K562 (cell line): ENCODE results near the gene NRCAM. TPM values are rescaled to one million over a fixed set of nuclear protein-coding genes. Genes with fewer than 3 reads are reported as not detected.

Experiments used
- ATAC-seq: fragments of 200-7000 bp; cut with Tn5 transposase; 3 replicates; pipeline ENCODE4 v1.9.1; 2020; ENCODE audit warnings: moderate library complexity
- BruUV-seq: library from RNA; stranded (reverse); fragments of 400-500 nt; replicated peaks from 2 replicates; lab custom pipeline; 2021; lab: Mats Ljungman, UMichigan
- CTCF ChIA-PET: fragments of 300-600 bp; formaldehyde crosslinking; extraction: SDS; loops from one replicate; lab custom pipeline; 2021; ENCODE audit warnings: low intra/inter-chr PET ratio; lab: Yijun Ruan, JAX
- POLR2A ChIA-PET: fragments of 300-600, 350-650 bp; sonication (Branson Sonifier 250); formaldehyde crosslinking; extraction: SDS; loops from one replicate; lab custom pipeline; 2021; ENCODE audit warnings: antibody characterized with exemption, inconsistent platforms; lab: Yijun Ruan, JAX
- DNase-seq, 4 experiments: peaks; one replicate each; pipeline versions ENCODE4 v3.0.0 to v3.0.0-alpha.2; 2011 to 2018; ENCODE audit warnings: low spot score in 3 of 4, mixed read lengths in 3 of 4; ENCODE audit errors: extremely low read depth in 1 of 4
- FAIRE-seq: peaks from 2 replicates; lab custom pipeline; 2011; peaks lifted over from hg19 to GRCh38; lab: Jason Lieb, UNC
- H2AFZ ChIP-seq: 2 replicates; pipeline ENCODE4 v1.6.0; 2011; ENCODE audit warnings: low read depth, low read length, control low read depth, inconsistent platforms
- H3K27ac ChIP-seq: fragments of 200-600 bp; 3 replicates; pipeline ENCODE4 v1.8.0; 2011; ENCODE audit warnings: low read depth, mild to moderate bottlenecking, control low read depth, inconsistent platforms, low read length, moderate library complexity, mixed read lengths; ENCODE audit errors: extremely low read depth
- H3K27me3 ChIP-seq, 2 experiments: fragments of 300-600 bp in 1 of 2; 2 replicates in 1 of 2; 3 replicates in 1 of 2; pipeline versions ENCODE4 v1.6.0 to v1.8.0; 2011; ENCODE audit warnings: inconsistent platforms in 2 of 2, low read length in 2 of 2, mild to moderate bottlenecking in 1 of 2, mixed read lengths in 1 of 2, moderate library complexity in 1 of 2; ENCODE audit not compliant: control insufficient read depth in 2 of 2, insufficient read depth in 2 of 2
- H3K36me3 ChIP-seq: fragments of 300-600 bp; 3 replicates; pipeline ENCODE4 v1.8.0; 2011; ENCODE audit warnings: mild to moderate bottlenecking, low read length, inconsistent platforms; ENCODE audit not compliant: control insufficient read depth, insufficient read depth
- H3K4me1 ChIP-seq, 2 experiments: fragments of 200-600 bp in 1 of 2; replicated peaks in 1 of 2; 2 replicates in 1 of 2; 3 replicates in 1 of 2; pipeline versions ENCODE4 v1.5.1 to v1.8.0; 2011; ENCODE audit warnings: inconsistent platforms in 2 of 2, low read length in 2 of 2, mild to moderate bottlenecking in 1 of 2, mixed read lengths in 1 of 2, moderate library complexity in 1 of 2; ENCODE audit not compliant: control insufficient read depth in 2 of 2, insufficient read depth in 2 of 2
- H3K4me2 ChIP-seq: 2 replicates; pipeline ENCODE4 v1.6.1; 2011; ENCODE audit warnings: low read length, control low read depth, inconsistent platforms, mixed read lengths; ENCODE audit not compliant: insufficient read depth
- H3K4me3 ChIP-seq: fragments of 200-600 bp; sonication (generic), shearing (Covaris generic); 2 replicates; pipeline ENCODE4 v1.5.1; 2016; ENCODE audit warnings: control low read depth, inconsistent platforms
- H3K79me2 ChIP-seq: fragments of 200-600 bp; 3 replicates; pipeline ENCODE4 v1.8.0; 2011; ENCODE audit warnings: low read length, inconsistent platforms; ENCODE audit not compliant: control insufficient read depth, insufficient read depth
- H3K9ac ChIP-seq, 2 experiments: 2 replicates each; pipeline versions ENCODE4 v1.6.0 to v1.6.1; 2011; ENCODE audit warnings: low read depth in 2 of 2, low read length in 2 of 2, control low read depth in 1 of 2, inconsistent platforms in 1 of 2, mild to moderate bottlenecking in 1 of 2, mixed read lengths in 1 of 2; ENCODE audit not compliant: insufficient read depth in 1 of 2
- H3K9me1 ChIP-seq: one replicate; pipeline ENCODE4 v1.6.0; 2011; ENCODE audit warnings: inconsistent platforms, mild to moderate bottlenecking, low read length, moderate library complexity; ENCODE audit not compliant: control insufficient read depth, insufficient read depth
- H3K9me3 ChIP-seq: replicated peaks from 2 replicates; pipeline ENCODE4 v1.5.1; 2011; ENCODE audit warnings: low read depth, low read length, inconsistent platforms; ENCODE audit not compliant: control insufficient read depth, insufficient read depth
- H4K20me1 ChIP-seq: replicated peaks from 2 replicates; pipeline ENCODE4 v1.6.1; 2011; ENCODE audit warnings: low read length, inconsistent platforms, mixed read lengths; ENCODE audit not compliant: control insufficient read depth, insufficient read depth
- ADNP ChIP-seq: fragments of 200-800 bp; sonication (Bioruptor generic); IDR thresholded peaks from 2 replicates; pipeline ENCODE4 v1.6.1; 2016; ENCODE audit warnings: missing genetic modification characterization, missing compliant biosample characterization
- CC2D1A ChIP-seq: fragments of 450-650 bp; IDR thresholded peaks from 2 replicates; pipeline ENCODE4 v1.6.1; 2017; ENCODE audit warnings: mild to moderate bottlenecking
- DIDO1 ChIP-seq: fragments of 450-650 bp; IDR thresholded peaks from 2 replicates; pipeline ENCODE4 v1.6.1; 2016; ENCODE audit warnings: low read depth, missing biosample characterization, missing genetic modification characterization
- DNMT1 ChIP-seq: fragments of 450-650 bp; IDR thresholded peaks from 2 replicates; pipeline ENCODE4 v1.6.1; 2016; ENCODE audit warnings: antibody characterized with exemption, mild to moderate bottlenecking
- ERF ChIP-seq: fragments of 450-650 bp; formaldehyde crosslinking; IDR thresholded peaks from 2 replicates; pipeline ENCODE4 v1.4.0; 2020; ENCODE audit warnings: mild to moderate bottlenecking, mixed read lengths
- GATAD2A ChIP-seq: fragments of 450-650 bp; IDR thresholded peaks from 2 replicates; pipeline ENCODE4 v1.6.1; 2017
- NELFE ChIP-seq: IDR thresholded peaks from 2 replicates; pipeline ENCODE4 v1.6.1; 2011; ENCODE audit warnings: mild to moderate bottlenecking; ENCODE audit not compliant: insufficient read depth, insufficient read length
- NR2C2 ChIP-seq, 2 experiments: fragments of 200-800 bp in 1 of 2; sonication (Bioruptor generic) in 1 of 2; sonication (generic) in 1 of 2; formaldehyde crosslinking in 1 of 2; IDR thresholded peaks; 2 replicates each; pipeline versions ENCODE4 v1.6.1 to v1.8.0; 2016 to 2022; ENCODE audit warnings: mild to moderate bottlenecking in 1 of 2, missing compliant biosample characterization in 1 of 2, missing genetic modification characterization in 1 of 2, missing genetic modification reagents in 1 of 2
- PCBP1 ChIP-seq: fragments of 200-400 bp; formaldehyde crosslinking; IDR thresholded peaks from 2 replicates; pipeline ENCODE4 v1.6.1; 2018; ENCODE audit warnings: mild to moderate bottlenecking, low read depth, low read length; ENCODE audit not compliant: poor library complexity, severe bottlenecking
- SFPQ ChIP-seq: fragments of 200-400 bp; formaldehyde crosslinking; IDR thresholded peaks from 2 replicates; pipeline ENCODE4 v1.6.1; 2017; ENCODE audit warnings: mild to moderate bottlenecking, low read depth, low read length, moderate library complexity
- TEAD2 ChIP-seq: fragments of 450-650 bp; IDR thresholded peaks from 2 replicates; pipeline ENCODE4 v1.6.1; 2016; ENCODE audit warnings: missing genetic modification characterization, control low read depth, missing compliant biosample characterization
- USF2 ChIP-seq: sonication (generic); formaldehyde crosslinking; IDR thresholded peaks from 2 replicates; pipeline ENCODE4 v1.5.0; 2020; ENCODE audit warnings: missing genetic modification reagents
- ZNF143 ChIP-seq: sonication (generic); formaldehyde crosslinking; IDR thresholded peaks from 2 replicates; pipeline ENCODE4 v1.9.0; 2022; ENCODE audit warnings: mild to moderate bottlenecking, missing genetic modification reagents
- ZNF224 ChIP-seq: sonication (generic); formaldehyde crosslinking; IDR thresholded peaks from 2 replicates; pipeline ENCODE4 v1.8.0; 2022; ENCODE audit warnings: mild to moderate bottlenecking, missing genetic modification reagents
- WGBS: fragments of 100-300 bp; shearing (Covaris generic); methylation state at CpG from one replicate; pipeline ENCODE4 v1.1.6; 2016; ENCODE audit warnings: low coverage, mixed read lengths; ENCODE audit not compliant: insufficient coverage; ENCODE audit errors: missing lambda C conversion rate; 5-methylcytosine and 5-hydroxymethylcytosine counted together
- in situ Hi-C: fragments of 300-500 bp; cut with MboI; formaldehyde crosslinking; loops from 4 replicates; pipeline ENCODE4 v1.15.0; 2018; ENCODE audit warnings: inconsistent platforms, mixed read lengths
- intact Hi-C: fragments of 100-400 bp; cut with micrococcal nuclease; formaldehyde crosslinking; loops from 2 replicates; pipeline ENCODE4 v1.14.2; 2022
- polyA plus RNA-seq, 8 experiments: library from polyadenylated mRNA; depleted of rRNA in 4 of 8; stranded (reverse) in 5 of 8; unstranded in 3 of 8; fragments of >200 nt; fragmentation: Nextera tagmentation in 2 of 8; fragmentation: Illumina TruSeq in 1 of 8; extraction: Ambion mirVana in 2 of 8; extraction: Trizol in 1 of 8; gene quantifications; 2 replicates each; pipeline versions ENCODE4 v1.2.1 to v1.2.3, GENCODE V29; 2011 to 2014; ENCODE audit warnings: inconsistent platforms in 1 of 8, missing spikeins in 1 of 8
- total RNA-seq, 7 experiments: library from RNA; depleted of rRNA in 6 of 7; stranded (reverse); fragments of >200 nt in 6 of 7; fragmentation: Illumina TruSeq in 2 of 7; extraction: Trizol in 2 of 7; gene quantifications; 2 replicates each; pipeline versions ENCODE4 v1.2.1 to v1.2.3, GENCODE V29; 2011 to 2021; ENCODE audit warnings: low replicate concordance in 1 of 7
- TF ChIP-seq, protein P1 (sequence below): fragments of 450-650 bp; formaldehyde crosslinking; IDR thresholded peaks from 2 replicates; pipeline ENCODE4 v1.4.0; 2020; ENCODE audit warnings: mild to moderate bottlenecking, moderate library complexity
- TF ChIP-seq, protein P2 (sequence below), 3 experiments: fragments of 200-800 bp in 1 of 3; sonication (Bioruptor generic) in 1 of 3; sonication (generic) in 1 of 3; formaldehyde crosslinking in 1 of 3; IDR thresholded peaks; 2 replicates each; pipeline versions ENCODE4 v1.6.1 to v1.8.0; 2016 to 2022; ENCODE audit warnings: mild to moderate bottlenecking in 2 of 3, missing compliant biosample characterization in 2 of 3, missing genetic modification characterization in 2 of 3, missing genetic modification reagents in 1 of 3

NRCAM gene
- total and polyA plus RNA-seq, 9 of the 15 experiments (the other 6 are each of a cell fraction or from before 2014, with no cell fraction given): 0.03 to 0.54 (median 0.12) TPM; not detected in 1

DNA sequence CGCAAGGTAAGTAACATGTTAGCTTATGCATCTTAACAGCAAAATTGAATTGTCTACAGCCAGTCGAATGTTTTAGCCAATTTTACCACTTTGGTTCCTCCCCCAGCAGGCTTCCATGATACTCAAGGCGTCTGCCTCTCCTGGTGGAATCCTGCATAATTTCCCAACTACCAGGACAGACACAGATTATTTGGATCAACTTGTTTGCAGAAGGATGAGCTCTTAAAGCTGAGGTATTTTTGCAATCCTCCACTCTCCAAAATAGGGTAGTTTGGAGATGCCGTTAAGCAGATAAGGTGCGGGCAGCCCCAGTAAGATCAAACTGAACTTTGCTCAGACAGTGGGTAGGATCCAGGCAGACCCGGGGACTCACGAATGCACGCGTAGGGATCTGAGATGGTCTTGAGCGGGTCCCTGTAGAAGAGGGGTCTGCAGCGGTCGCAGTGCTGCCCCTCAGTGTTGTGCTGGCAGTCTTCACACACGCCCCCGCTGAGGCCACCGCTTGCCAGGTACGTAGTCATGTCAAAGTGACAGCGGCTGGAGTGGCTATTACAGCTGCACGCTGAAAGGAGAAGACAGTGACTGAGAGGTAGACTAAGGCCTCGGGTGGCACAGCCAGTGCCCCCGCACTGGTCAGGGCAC, 353.4 kb downstream of the NRCAM start:
- WGBS: 47% methylated on average over 20 of the region's 20 CpGs
- Histone ChIP-seq H3K79me2 (no peaks in the 10 kb centered on the region), H3K9me1 (no peaks in the 10 kb centered on the region), H3K9me3 (no peaks in the 10 kb centered on the region), H3K9ac (peak overlapping the region; percentile 31 to 86), H4K20me1 (no peaks in the 10 kb centered on the region), H2AFZ (peak overlapping the region; percentile 87), H3K4me2 (peak overlapping the region; percentile 65), H3K4me1 (peaks cover 14 to 24% of the 10 kb centered on the region in 2 experiments), H3K36me3 (no peaks in the 10 kb centered on the region), H3K27ac (peak overlapping the region; percentile 24; the same call in 2 of the 3 replicates), H3K27me3 (no peaks in the 10 kb centered on the region), H3K4me3 (no peak overlapping the region; the same call in 1 of the 2 replicates)
- CTCF ChIA-PET: no interaction called here
- in situ Hi-C loops (no loop called here), intact Hi-C loops (loop anchor here (5.0 kb wide), 1 partner anchor 210 kb away; the partner anchor contains the start of gene DLD)
- ATAC-seq (peak; percentile 60), FAIRE-seq (no peak), DNase-seq (no peak)
- POLR2A ChIA-PET: interaction anchor here (0.6 to 1.8 kb wide), 2 partner anchors 8 to 109 kb away, joined by 3 to 6 read pairs; no protein-coding TSS in a partner anchor
- BruUV-seq: no TSS peak
- TF ChIP-seq, protein P1, sequence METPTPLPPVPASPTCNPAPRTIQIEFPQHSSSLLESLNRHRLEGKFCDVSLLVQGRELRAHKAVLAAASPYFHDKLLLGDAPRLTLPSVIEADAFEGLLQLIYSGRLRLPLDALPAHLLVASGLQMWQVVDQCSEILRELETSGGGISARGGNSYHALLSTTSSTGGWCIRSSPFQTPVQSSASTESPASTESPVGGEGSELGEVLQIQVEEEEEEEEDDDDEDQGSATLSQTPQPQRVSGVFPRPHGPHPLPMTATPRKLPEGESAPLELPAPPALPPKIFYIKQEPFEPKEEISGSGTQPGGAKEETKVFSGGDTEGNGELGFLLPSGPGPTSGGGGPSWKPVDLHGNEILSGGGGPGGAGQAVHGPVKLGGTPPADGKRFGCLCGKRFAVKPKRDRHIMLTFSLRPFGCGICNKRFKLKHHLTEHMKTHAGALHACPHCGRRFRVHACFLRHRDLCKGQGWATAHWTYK (CRISPR knock-in tag): 0 out of 2 replicates have a peak, but pooled peaks have one; percentile 11
- TF ChIP-seq PCBP1: no peak
- TF ChIP-seq USF2 (CRISPR knock-in tag): no peak
- 0 out of 2 replicates have a peak, but pooled peaks have one; percentile 31 for TF ChIP-seq TEAD2 (tag)
- TF ChIP-seq, protein P2, sequence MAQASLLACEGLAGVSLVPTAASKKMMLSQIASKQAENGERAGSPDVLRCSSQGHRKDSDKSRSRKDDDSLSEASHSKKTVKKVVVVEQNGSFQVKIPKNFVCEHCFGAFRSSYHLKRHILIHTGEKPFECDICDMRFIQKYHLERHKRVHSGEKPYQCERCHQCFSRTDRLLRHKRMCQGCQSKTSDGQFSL (CRISPR knock-in tag; IDR thresholded peaks at IDR 0.05): no peak
- TF ChIP-seq, protein P2 (tag; IDR thresholded peaks at IDR 0.05): no peak
- no peak for TF ChIP-seq DNMT1
- peak; percentile 62; the same call in 1 of the 2 replicates for TF ChIP-seq ZNF224 (CRISPR knock-in tag)
- 0 out of 2 replicates have a peak, but pooled peaks have one; percentile 7 for TF ChIP-seq ERF (CRISPR knock-in tag)
- TF ChIP-seq SFPQ: no peak
- TF ChIP-seq NELFE: no peak
- TF ChIP-seq CC2D1A: 0 out of 2 replicates have a peak, but pooled peaks have one; percentile 13
- no peak for TF ChIP-seq ZNF143
- TF ChIP-seq ADNP: no peak
- TF ChIP-seq NR2C2 (CRISPR knock-in tag; IDR thresholded peaks at IDR 0.05): peak; percentile 38; the same call in 1 of the 2 replicates
- no peak for TF ChIP-seq NR2C2 (tag; IDR thresholded peaks at IDR 0.05)
- TF ChIP-seq GATAD2A: peak; percentile 48; the same call in 1 of the 2 replicates
- TF ChIP-seq DIDO1 (tag): no peak
